ENCODE measurements around the gene ANGEL1. TPM values are rescaled to one million over a fixed set of nuclear protein-coding genes. Genes with fewer than 3 reads are reported as not detected.

The ANGEL1 gene
- total RNA-seq, 6 donors from 2014 or later: 13.8 to 35.6 (median 23.6) TPM

- Histone ChIP-seq H3K4me1 (peaks cover 14 to 43% (median 20%) of the 10 kb centered on the region in 4 donors), H3K4me3 (peak overlapping the region; percentile 46 to 95 (median 82)), H3K27me3 (peaks cover 0 to 14% (median 4%) of the 10 kb centered on the region in 4 donors), H3K9me3 (no peaks in the 10 kb centered on the region), H3K27ac (peak overlapping the region; percentile 64 to 91 (median 76)), H3K36me3 (no peaks in the 10 kb centered on the region)
- 0 to 2% methylated on average over 28 to 30 of the region's 54 CpGs for WGBS, 2 donors
- peak in 1 of 2 donors; percentile 1 for ATAC-seq (ENCODE audit: low FRiP score in 2 of 2)
- no peak for TF ChIP-seq POLR2A (IDR thresholded peaks at IDR 0.05)
- no peak for TF ChIP-seq POLR2AphosphoS5 (IDR thresholded peaks at IDR 0.05)
- no peak for TF ChIP-seq CTCF (IDR thresholded peaks at IDR 0.05)
- no peak for TF ChIP-seq EP300 (IDR thresholded peaks at IDR 0.05)
- no peak for DNase-seq
Measured at GRCh38 chr14:76761960-76762410, 50.7 kb downstream of the ANGEL1 start.

GRCh38 chr14:76761136-76761959 lies 51.3 kb downstream of the ANGEL1 start, which contains the start of gene VASH1:
Gene VASH1, plus strand, starts transcription at chr14:76761468. Its CDS starts 1,354 bp downstream, at chr14:76762822.
- WGBS, 2 donors: 3% methylated on average over 9 to 16 of the region's 96 CpGs
- Histone ChIP-seq H3K4me3 (peak within 1 kb of the TSS; percentile 46 to 95 (median 82)), H3K9me3 (no peaks in the 10 kb centered on the region), H3K4me1 (peaks cover 14 to 43% (median 20%) of the 10 kb centered on the region in 4 donors), H3K27ac (peak within 1 kb of the TSS; percentile 64 to 91 (median 76)), H3K27me3 (peaks cover 0 to 14% (median 4%) of the 10 kb centered on the region in 4 donors), H3K36me3 (no peaks in the 10 kb centered on the region)
- peak in 1 of 2 donors; percentile 94 for DNase-seq
- ATAC-seq (ENCODE audit: low FRiP score in 2 of 2): peak; percentile 36 to 91
- TF ChIP-seq EP300 (IDR thresholded peaks at IDR 0.05): no peak
- peak in 1 of 2 donors; percentile 36 for TF ChIP-seq POLR2AphosphoS5 (IDR thresholded peaks at IDR 0.05)
- peak in 1 of 4 donors; percentile 70 for TF ChIP-seq POLR2A (IDR thresholded peaks at IDR 0.05)
- no peak for TF ChIP-seq CTCF (IDR thresholded peaks at IDR 0.05)

GRCh38 chr14:76760331-76761135 lies 52.1 kb downstream of the ANGEL1 start:
- Histone ChIP-seq H3K9me3 (no peaks in the 10 kb centered on the region), H3K4me3 (peak overlapping the region; percentile 46 to 95 (median 82)), H3K4me1 (peaks cover 14 to 43% (median 20%) of the 10 kb centered on the region in 4 donors), H3K36me3 (no peaks in the 10 kb centered on the region), H3K27me3 (peaks cover 0 to 14% (median 4%) of the 10 kb centered on the region in 4 donors), H3K27ac (peak overlapping the region in 3 of 4 donors; percentile 76 to 91 (median 77))
- peak in 1 of 2 donors; percentile 6 for ATAC-seq (ENCODE audit: low FRiP score in 2 of 2)
- DNase-seq: no peak
- TF ChIP-seq CTCF (IDR thresholded peaks at IDR 0.05) (no peak), POLR2A (IDR thresholded peaks at IDR 0.05) (no peak), EP300 (IDR thresholded peaks at IDR 0.05) (no peak), POLR2AphosphoS5 (IDR thresholded peaks at IDR 0.05) (no peak)
- WGBS, 2 donors: 48 to 58% methylated on average over 24 to 25 of the region's 26 CpGs

- peaks cover 0 to 14% (median 4%) of the 10 kb centered on the region in 4 donors for H3K27me3 ChIP-seq
- H3K4me1 ChIP-seq: peaks cover 14 to 39% (median 20%) of the 10 kb centered on the region in 4 donors
- ATAC-seq (ENCODE audit: low FRiP score in 2 of 2) (no peak), DNase-seq (no peak)
- H3K9me3 ChIP-seq: no peaks in the 10 kb centered on the region
- H3K36me3 ChIP-seq: no peaks in the 10 kb centered on the region
- no peak for TF ChIP-seq POLR2AphosphoS5 (IDR thresholded peaks at IDR 0.05)
- TF ChIP-seq CTCF (IDR thresholded peaks at IDR 0.05): no peak
- no peak for TF ChIP-seq POLR2A (IDR thresholded peaks at IDR 0.05)
- no peak for TF ChIP-seq EP300 (IDR thresholded peaks at IDR 0.05)
- no peak overlapping the region for H3K27ac ChIP-seq
- 78 to 87% methylated on average over 4 of the region's 4 CpGs for WGBS, 2 donors
- no peak overlapping the region for H3K4me3 ChIP-seq
Measured at GRCh38 chr14:76759589-76759988, 53.1 kb downstream of the ANGEL1 start.

Measured in upper lobe of left lung (tissue), 6 donors.